CD14-positive monocyte (primary cell): ENCODE results near the gene ITGA11. TPM values are rescaled to one million over a fixed set of nuclear protein-coding genes. Genes with fewer than 3 reads are reported as not detected.

ENCODE experiments used
- DNase-seq, 3 donors: peaks; one replicate each; pipeline ENCODE4 v3.0.0-alpha.2; 2011 to 2022
- H2AFZ ChIP-seq: 2 replicates; pipeline ENCODE4 v1.6.0; 2012; ENCODE audit warnings: mild to moderate bottlenecking, low read depth, low read length, inconsistent platforms; ENCODE audit not compliant: insufficient read depth, poor library complexity, severe bottlenecking
- H3K27ac ChIP-seq, 2 donors: 1 replicate in 1 of 2; 2 replicates in 1 of 2; pipeline ENCODE4 v1.5.1; 2012 to 2013; ENCODE audit warnings: low read length in 2 of 2, control low read depth in 1 of 2, inconsistent platforms in 1 of 2, low read depth in 1 of 2, mild to moderate bottlenecking in 1 of 2
- H3K27me3 ChIP-seq, 2 donors: one replicate each; pipeline versions ENCODE4 v1.6.0 to v1.6.1; 2011 to 2013; ENCODE audit warnings: low read length in 2 of 2; ENCODE audit not compliant: control insufficient read depth in 2 of 2, insufficient read depth in 2 of 2
- H3K36me3 ChIP-seq, 2 donors: replicated peaks in 1 of 2; 1 replicate in 1 of 2; 2 replicates in 1 of 2; pipeline versions ENCODE4 v1.5.1 to v1.6.1; 2012 to 2013; ENCODE audit warnings: low read length in 2 of 2, control low read depth in 1 of 2, inconsistent platforms in 1 of 2, mild to moderate bottlenecking in 1 of 2; ENCODE audit not compliant: insufficient read depth in 2 of 2, control insufficient read depth in 1 of 2
- H3K4me1 ChIP-seq, 2 donors: 1 replicate in 1 of 2; 2 replicates in 1 of 2; pipeline versions ENCODE4 v1.5.1 to v1.6.1; 2012 to 2013; ENCODE audit warnings: low read length in 2 of 2, control low read depth in 1 of 2, inconsistent platforms in 1 of 2, mild to moderate bottlenecking in 1 of 2, moderate library complexity in 1 of 2; ENCODE audit not compliant: insufficient read depth in 2 of 2, control insufficient read depth in 1 of 2
- H3K4me2 ChIP-seq: replicated peaks from 2 replicates; pipeline ENCODE3; 2012; ENCODE audit warnings: low read length, moderate library complexity, mild to moderate bottlenecking; ENCODE audit not compliant: poor library complexity, severe bottlenecking; ENCODE audit errors: extremely low read depth
- H3K4me3 ChIP-seq, 3 experiments: fragments of 200-600 bp in 1 of 3; sonication (generic) in 1 of 3; replicated peaks in 1 of 3; 1 replicate in 2 of 3; 2 replicates in 1 of 3; pipeline ENCODE4 v1.5.1; 2011 to 2013; ENCODE audit warnings: low read length in 3 of 3, mild to moderate bottlenecking in 3 of 3, control low read depth in 2 of 3, low read depth in 2 of 3, inconsistent platforms in 1 of 3, moderate library complexity in 1 of 3
- H3K79me2 ChIP-seq: 2 replicates; pipeline ENCODE4 v1.6.0; 2012; ENCODE audit warnings: mild to moderate bottlenecking, control low read depth, inconsistent platforms, low read length, moderate library complexity; ENCODE audit not compliant: insufficient read depth
- H3K9ac ChIP-seq: 2 replicates; pipeline ENCODE4 v1.6.0; 2017; ENCODE audit warnings: low read length, mild to moderate bottlenecking; ENCODE audit not compliant: insufficient read depth, poor library complexity, severe bottlenecking
- H3K9me3 ChIP-seq, 2 donors: replicated peaks in 1 of 2; 1 replicate in 1 of 2; 2 replicates in 1 of 2; pipeline versions ENCODE4 v1.5.1 to v1.6.1; 2012 to 2013; ENCODE audit warnings: low read length in 2 of 2, control low read depth in 1 of 2; ENCODE audit not compliant: control insufficient read depth in 1 of 2, insufficient read depth in 1 of 2
- H4K20me1 ChIP-seq: 2 replicates; pipeline ENCODE4 v1.6.0; 2012; ENCODE audit warnings: mild to moderate bottlenecking, low read length, control low read depth, moderate library complexity; ENCODE audit not compliant: insufficient read depth
- H3K27ac Mint-ChIP-seq, 7 donors: one replicate each; pipeline ENCODE4 v1.8.0; 2020; ENCODE audit warnings: mild to moderate bottlenecking in 7 of 7, mixed read lengths in 7 of 7, moderate library complexity in 6 of 7, inconsistent platforms in 2 of 7
- H3K27me3 Mint-ChIP-seq, 3 donors: one replicate each; pipeline ENCODE4 v1.8.0; 2021 to 2022; ENCODE audit warnings: low read depth in 3 of 3, mild to moderate bottlenecking in 3 of 3, mixed read lengths in 3 of 3, moderate library complexity in 3 of 3, inconsistent platforms in 1 of 3
- H3K36me3 Mint-ChIP-seq, 2 donors: one replicate each; pipeline ENCODE4 v1.8.0; 2020; ENCODE audit warnings: mixed read lengths in 2 of 2, inconsistent platforms in 1 of 2, mild to moderate bottlenecking in 1 of 2
- H3K4me1 Mint-ChIP-seq: one replicate; pipeline ENCODE4 v1.8.0; 2020; ENCODE audit warnings: mild to moderate bottlenecking, mixed read lengths
- H3K4me3 Mint-ChIP-seq, 2 donors: one replicate each; pipeline ENCODE4 v1.8.0; 2020; ENCODE audit warnings: mild to moderate bottlenecking in 2 of 2, mixed read lengths in 2 of 2, moderate library complexity in 1 of 2
- H3K9me3 Mint-ChIP-seq, 7 donors: one replicate each; pipeline ENCODE4 v1.8.0; 2020 to 2022; ENCODE audit warnings: mixed read lengths in 7 of 7, mild to moderate bottlenecking in 6 of 7, moderate library complexity in 6 of 7, inconsistent platforms in 2 of 7
- CTCF ChIP-seq: fragments of 200-600 bp; IDR thresholded peaks from one replicate; pipeline ENCODE4 v1.8.0; 2022; ENCODE audit warnings: antibody characterized with exemption, mild to moderate bottlenecking
- WGBS: methylation state at CpG from one replicate; pipeline ENCODE4 v1.1.5; 2013; ENCODE audit warnings: missing lambda C conversion rate; ENCODE audit not compliant: insufficient coverage; 5-methylcytosine and 5-hydroxymethylcytosine counted together
- intact Hi-C, 2 donors: fragments of 100-400 bp; cut with micrococcal nuclease; formaldehyde crosslinking; loops; one replicate each; pipeline versions ENCODE4 v1.15.0 to v1.15.1; 2023
- polyA plus RNA-seq, 3 donors: library from polyadenylated mRNA; depleted of rRNA in 1 of 3; unstranded in 2 of 3; stranded (reverse) in 1 of 3; fragments of 300-500 nt in 2 of 3; fragments of >200 nt in 1 of 3; fragmentation: Illumina TruSeq in 2 of 3; gene quantifications; 1 replicate in 2 of 3; 2 replicates in 1 of 3; pipeline ENCODE4 v1.2.3, GENCODE V29; 2012 to 2021

ITGA11 gene
- polyA plus RNA-seq, 3 donors: under 0.01 to 0.01 TPM; not detected in 1

- Histone ChIP-seq H3K4me1 (peaks cover 6 to 9% of the 10 kb centered on the region in 2 donors), H3K27ac (no peak overlapping the region), H3K79me2 (no peaks in the 10 kb centered on the region), H3K36me3 (no peaks in the 10 kb centered on the region), H4K20me1 (no peaks in the 10 kb centered on the region), H3K4me3 (no peak overlapping the region), H2AFZ (no peak overlapping the region), H3K9ac (no peak overlapping the region), H3K27me3 (no peaks in the 10 kb centered on the region), H3K9me3 (no peaks in the 10 kb centered on the region), H3K4me2 (no peak overlapping the region)
- DNase-seq: no peak
- peaks cover 17% of the 10 kb centered on the region for H3K4me1 Mint-ChIP-seq
- H3K9me3 Mint-ChIP-seq: no peaks in the 10 kb centered on the region
- intact Hi-C loops: loop anchor here in 1 of 2 donors (5.0 to 10.0 kb wide), 2 partner anchors 54 to 73 kb away; no protein-coding TSS in a partner anchor
- H3K27me3 Mint-ChIP-seq: peaks cover 2 to 4% (median 2%) of the 10 kb centered on the region in 3 donors
- H3K27ac Mint-ChIP-seq: no peak overlapping the region
- no peaks in the 10 kb centered on the region for H3K36me3 Mint-ChIP-seq
- no peak overlapping the region for H3K4me3 Mint-ChIP-seq
- no peak for TF ChIP-seq CTCF
- 88% methylated on average over 1 of the region's 3 CpGs for WGBS
Observed at GRCh38 chr15:68309024-68309423, 122.9 kb downstream of the ITGA11 start.

GRCh38 chr15:68307131-68307928, 124.6 kb downstream of the ITGA11 start:
- WGBS: 92% methylated on average over 9 of the region's 14 CpGs
- intact Hi-C loops: loop anchor here (2.0 to 10.0 kb wide), 3 partner anchors 53 to 75 kb away; no protein-coding TSS in a partner anchor
- no peak overlapping the region for H3K27ac Mint-ChIP-seq

More at GRCh38 chr15:68307131-68307928, 124.6 kb downstream of the ITGA11 start:
- H3K79me2 ChIP-seq: no peaks in the 10 kb centered on the region
- TF ChIP-seq CTCF: no peak
- Mint-ChIP-seq H3K4me3 (no peak overlapping the region), H3K36me3 (no peaks in the 10 kb centered on the region), H3K9me3 (no peaks in the 10 kb centered on the region), H3K4me1 (peaks cover 18% of the 10 kb centered on the region), H3K27me3 (peaks cover 2 to 4% (median 2%) of the 10 kb centered on the region in 3 donors)
- no peak overlapping the region for H2AFZ ChIP-seq
- no peak overlapping the region for H3K4me2 ChIP-seq
- no peaks in the 10 kb centered on the region for H3K27me3 ChIP-seq
- H3K36me3 ChIP-seq: no peaks in the 10 kb centered on the region
- peaks cover 6 to 9% of the 10 kb centered on the region in 2 donors for H3K4me1 ChIP-seq
- H3K4me3 ChIP-seq: no peak overlapping the region
- no peak for DNase-seq
- no peak overlapping the region for H3K27ac ChIP-seq
- no peaks in the 10 kb centered on the region for H3K9me3 ChIP-seq
- no peak overlapping the region for H3K9ac ChIP-seq
- H4K20me1 ChIP-seq: no peaks in the 10 kb centered on the region
